HG03025 (cell line): Measurements from ENCODE around the gene HNF1B.

Experiments
- ATAC-seq: cut with Tn5 transposase; IDR thresholded peaks from one replicate; pipeline ENCODE4 v1.9.1; 2021; ENCODE audit warnings: mild to moderate bottlenecking, moderate library complexity; ENCODE audit not compliant: unreplicated experiment, low FRiP score

The HNF1B gene

GRCh38 chr17:37676115-37676925, 68.5 kb downstream of the HNF1B start:
- ATAC-seq, result no peak

DNA sequence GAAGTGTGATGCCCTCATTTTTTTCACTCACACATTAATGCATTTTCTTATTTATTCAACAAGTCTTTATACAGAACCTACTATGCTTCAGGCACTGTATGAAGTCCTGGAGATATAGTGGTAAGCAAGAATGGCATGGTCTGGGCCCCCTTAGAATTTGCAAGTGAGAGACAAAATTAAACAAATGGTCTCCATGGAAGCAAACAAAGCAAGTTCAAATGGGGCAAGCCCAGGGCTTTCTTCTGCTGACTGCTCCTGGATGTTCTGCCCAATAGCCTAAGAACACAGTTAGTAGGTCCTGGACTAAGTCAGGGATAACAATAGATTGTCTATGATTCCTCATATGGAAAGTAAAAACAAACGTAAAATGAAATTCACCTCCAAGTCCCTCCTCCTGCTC, 70.3 kb downstream of the HNF1B start:
- ATAC-seq, result no peak

DNA sequence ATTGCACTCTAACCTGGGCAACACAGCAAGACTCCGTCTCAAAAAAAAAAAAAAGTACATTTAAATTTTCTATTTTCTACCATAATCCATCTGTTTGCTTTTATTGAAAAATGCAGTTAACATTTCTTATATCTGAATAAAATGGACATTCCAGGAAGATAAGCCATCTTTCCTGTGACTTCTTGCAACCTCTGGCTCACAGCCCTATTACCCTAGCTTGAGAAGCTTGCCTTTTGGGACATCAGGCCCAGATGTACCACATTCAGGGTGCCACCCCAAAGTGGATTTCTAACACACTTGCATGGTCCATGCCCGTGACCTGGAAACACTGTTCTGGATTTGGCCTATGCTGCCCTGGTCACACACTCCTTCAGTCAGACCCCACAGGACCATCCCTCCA, 71.5 kb downstream of the HNF1B start:
- no peak for ATAC-seq

GRCh38 chr17:37672548-37673078, 72.2 kb downstream of the HNF1B start:
- ATAC-seq, result no peak

- no peak for ATAC-seq
Observed at GRCh38 chr17:37671824-37672547, 72.9 kb downstream of the HNF1B start.

DNA sequence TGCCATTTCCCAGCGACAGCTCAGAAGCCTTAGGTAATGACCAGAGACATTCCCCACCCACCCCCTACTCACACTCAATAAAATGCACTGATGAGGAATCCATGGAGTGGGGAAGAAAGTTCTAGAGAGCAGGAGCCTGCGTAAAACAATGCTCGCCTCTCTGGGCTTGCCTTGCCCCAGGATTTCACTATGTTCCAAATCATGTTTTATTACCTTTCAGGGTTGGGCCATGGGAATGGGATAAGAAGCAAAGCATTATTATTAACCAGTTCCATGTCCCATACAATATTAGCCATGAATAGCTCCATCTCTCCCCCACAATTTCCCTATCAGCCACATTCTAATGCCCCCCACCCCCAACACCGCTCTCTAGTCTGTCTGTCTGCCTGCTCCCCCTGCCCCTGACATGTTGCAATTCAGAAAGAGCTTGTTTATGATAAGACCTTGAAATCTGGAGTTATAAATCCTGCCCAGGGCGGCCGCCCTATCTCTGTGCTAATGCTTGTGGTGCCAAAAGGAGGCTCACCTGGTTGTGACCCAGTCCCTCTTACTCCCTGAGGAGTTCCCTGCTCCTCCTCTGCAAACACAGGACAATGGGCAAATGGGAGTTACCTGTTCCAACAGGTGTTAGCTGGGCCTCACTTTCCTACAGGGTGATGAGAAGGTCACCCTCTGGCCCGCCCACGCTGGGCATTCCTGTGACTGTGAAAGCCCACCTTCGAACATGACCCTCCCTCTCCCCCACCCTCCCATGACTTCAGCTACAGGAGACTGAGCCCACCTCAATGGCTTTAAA, 73.6 kb downstream of the HNF1B start:
- ATAC-seq, result no peak

- no peak for ATAC-seq
Observed at GRCh38 chr17:37667039-37667438, 77.8 kb downstream of the HNF1B start.

DNA sequence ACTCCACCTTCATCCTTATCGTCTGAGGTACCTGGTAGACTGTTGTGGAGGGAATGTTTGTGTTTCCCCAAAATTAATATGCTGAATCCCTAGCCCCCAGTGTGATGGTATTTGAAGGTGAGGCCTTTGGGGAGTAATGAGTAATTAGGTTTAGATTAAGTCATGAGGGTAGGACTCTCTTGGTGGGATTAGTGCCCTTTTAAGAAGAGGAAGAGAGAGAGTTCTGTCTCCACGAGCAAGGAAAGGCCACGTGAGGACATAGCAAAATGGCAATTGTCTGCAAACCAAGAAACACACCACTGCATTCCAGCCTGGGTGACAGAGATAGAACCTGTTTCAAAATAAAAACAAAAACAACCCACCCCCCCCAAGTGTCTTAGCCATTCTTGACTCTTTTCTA, 80.6 kb downstream of the HNF1B start:
- ATAC-seq, result no peak

- ATAC-seq, result no peak
Observed at GRCh38 chr17:37662353-37662752, 82.5 kb downstream of the HNF1B start.

DNA sequence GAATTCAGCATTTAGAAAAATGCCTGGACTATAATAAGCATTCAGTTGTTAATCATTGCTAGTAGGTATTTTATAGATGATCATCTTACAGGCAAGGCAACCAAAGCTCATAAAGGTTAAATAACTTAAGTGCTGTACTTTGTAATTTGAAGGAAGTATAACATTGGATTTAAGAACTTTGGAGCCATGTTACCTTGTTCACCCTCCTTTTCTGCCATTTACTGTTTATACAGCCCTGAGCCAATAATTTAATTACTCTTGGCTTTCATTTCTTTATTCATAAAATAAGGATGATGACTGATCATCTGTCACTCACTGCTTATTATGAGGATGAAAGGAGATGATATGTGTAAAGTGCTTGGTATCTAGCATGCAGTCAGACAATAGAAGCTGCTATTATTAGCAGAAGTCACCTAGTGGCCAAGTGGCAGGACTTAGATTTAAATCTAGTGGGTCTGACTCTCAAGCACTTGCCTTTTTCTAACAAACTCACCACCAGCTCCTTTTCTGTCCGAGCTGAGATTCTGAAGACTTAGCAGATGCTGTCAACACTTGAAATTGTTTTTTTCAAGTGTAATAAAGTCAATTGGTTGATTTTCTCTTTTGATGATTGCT, 83.4 kb downstream of the HNF1B start:
- no peak for ATAC-seq

- ATAC-seq, result no peak
Observed at GRCh38 chr17:37659925-37660324, 84.9 kb downstream of the HNF1B start.

- ATAC-seq, result no peak
Observed at GRCh38 chr17:37657202-37657601, 87.7 kb downstream of the HNF1B start.

- no peak for ATAC-seq
Observed at GRCh38 chr17:37651849-37652248, 93.0 kb downstream of the HNF1B start.

- ATAC-seq, result no peak
Observed at GRCh38 chr17:37650419-37651003, 94.3 kb downstream of the HNF1B start.

DNA sequence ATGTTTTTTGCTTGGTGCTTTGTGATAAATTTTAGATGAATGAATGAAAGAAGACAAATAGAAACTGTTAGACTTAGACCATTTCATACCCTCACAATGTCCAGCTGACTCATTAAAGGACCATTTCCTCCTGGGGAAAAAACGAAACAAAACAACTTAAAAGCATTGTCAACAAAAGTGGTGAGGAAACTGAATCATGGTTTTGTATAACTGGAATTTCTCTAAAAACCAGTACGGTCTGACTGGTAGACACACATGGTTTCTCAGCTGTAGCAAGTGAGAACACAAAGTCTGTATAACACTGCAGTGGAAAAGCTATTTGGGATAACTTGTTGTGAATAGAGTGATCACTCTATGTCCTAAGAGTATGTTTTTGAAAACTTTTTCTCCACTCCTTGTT, 96.3 kb downstream of the HNF1B start:
- no peak for ATAC-seq

GRCh38 chr17:37647856-37648255, 97.0 kb downstream of the HNF1B start:
- ATAC-seq, result no peak

DNA sequence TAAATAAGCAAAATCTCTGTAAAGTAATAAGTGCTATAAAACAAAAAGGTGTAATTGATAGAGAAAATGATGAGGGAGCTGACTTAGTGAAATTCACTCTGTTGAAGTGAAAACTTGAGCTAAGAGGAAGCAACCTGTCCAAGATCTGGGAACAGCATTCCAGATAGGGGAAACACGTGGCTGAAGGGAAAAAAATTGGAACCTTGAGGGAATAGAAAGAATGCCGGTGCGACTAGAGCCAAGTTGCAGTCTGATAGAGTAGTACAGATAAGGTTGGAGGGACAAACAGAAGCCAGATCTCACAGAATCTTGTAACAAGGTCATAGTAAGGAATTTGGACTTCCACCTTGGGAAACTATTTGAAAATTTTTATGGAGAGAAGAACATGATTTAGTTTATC, 101.0 kb downstream of the HNF1B start:
- ATAC-seq, result no peak

DNA sequence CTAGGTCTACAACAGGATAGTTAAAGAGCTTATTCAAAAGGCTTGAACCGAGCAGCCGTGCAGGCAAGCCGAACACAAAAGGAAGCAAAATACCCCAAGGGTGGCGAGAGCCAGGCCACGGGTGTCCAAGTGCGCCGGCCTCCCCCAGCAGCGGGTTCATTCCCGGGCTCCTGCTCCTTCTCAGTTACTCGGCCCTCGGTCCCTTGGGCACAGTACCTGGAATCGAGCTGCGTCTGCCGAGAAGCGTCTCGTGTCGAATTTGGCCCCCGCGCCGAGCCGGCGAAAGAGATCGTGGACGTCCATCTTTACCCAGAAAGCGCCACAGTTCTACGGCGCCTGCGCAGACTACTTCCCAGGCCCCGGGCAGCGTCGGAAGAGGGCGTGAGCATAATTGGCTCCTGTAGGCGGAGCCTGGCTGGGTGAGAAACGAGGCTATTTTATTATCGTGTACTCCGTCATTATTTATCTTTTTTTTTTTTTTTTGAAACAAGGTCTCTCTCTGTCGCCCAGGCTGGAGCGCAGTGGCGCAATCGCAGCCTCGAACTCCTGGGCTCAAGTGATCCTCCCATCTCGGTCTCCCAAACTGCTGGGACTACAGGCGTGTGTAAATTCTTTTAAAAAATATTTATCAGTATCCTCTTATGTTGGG, 101.6 kb downstream of the HNF1B start, which contains the start of gene DDX52:
Gene DDX52, minus strand, starts transcription at position 329 of the 649 bp plus-strand sequence. Its CDS starts 26 bp downstream, at position 303.
- peak; percentile 63 for ATAC-seq

DNA sequence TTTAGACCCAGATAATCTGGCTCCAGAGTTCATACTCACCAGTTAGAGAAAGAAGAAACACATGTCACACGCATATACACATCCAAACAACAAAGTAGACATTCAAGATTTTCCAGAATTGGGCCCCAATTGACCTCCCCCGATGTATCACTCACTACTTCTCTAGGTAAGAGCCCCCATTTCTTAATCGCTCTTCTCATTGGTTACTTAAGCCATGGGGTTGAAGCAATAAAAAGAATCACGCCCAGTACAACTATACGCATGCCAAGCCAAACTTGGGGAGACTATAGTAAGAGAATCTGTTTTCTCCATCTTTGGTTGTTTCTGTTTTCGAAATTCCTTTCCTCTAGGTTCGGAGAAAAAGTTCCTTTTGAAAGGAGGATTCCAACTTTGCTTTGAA, 102.2 kb downstream of the HNF1B start:
- no peak for ATAC-seq

DNA sequence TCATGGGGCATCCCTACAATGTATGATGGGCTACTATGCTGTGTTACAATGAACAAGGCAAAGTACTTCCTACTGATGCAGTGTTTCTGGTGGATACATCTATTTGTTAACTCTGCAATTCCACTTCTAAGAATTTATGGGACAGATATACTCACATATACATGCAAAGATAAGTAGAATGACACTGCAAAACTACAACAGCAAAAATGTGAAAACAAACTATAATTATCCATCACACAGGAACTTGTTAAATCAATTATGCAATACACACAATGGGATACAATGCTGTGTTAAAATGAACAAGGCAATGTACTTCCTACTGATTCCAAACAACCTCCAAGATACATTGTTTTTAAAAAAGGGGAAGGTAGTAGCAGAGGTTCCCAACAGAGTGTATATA, 104.8 kb downstream of the HNF1B start:
- ATAC-seq, result no peak
